ENCODE results near the gene KLK14.

KLK14 gene

GRCh38 chr19:51107406-51108065 lies 24.8 kb upstream of the KLK14 start:
- H3K27me3 ChIP-seq (ENCODE audit: control insufficient read depth, insufficient read depth, low read length) = peaks cover 15% of the 10 kb centered on the region
- no peaks in the 10 kb centered on the region for H3K36me3 ChIP-seq (ENCODE audit: control insufficient read depth, insufficient read depth, low read length)
- no peaks in the 10 kb centered on the region for H3K9me3 ChIP-seq (ENCODE audit: control insufficient read depth, insufficient read depth, low read length)
- H3K4me1 ChIP-seq (ENCODE audit: control insufficient read depth, insufficient read depth, low read length) = peaks cover 2% of the 10 kb centered on the region
- peak overlapping the region; percentile 96 for H3K4me3 ChIP-seq (ENCODE audit: low read depth, low read length)
- no peak overlapping the region for H3K9ac ChIP-seq (ENCODE audit: low read depth, low read length)

GRCh38 chr19:51103926-51104341 lies 21.2 kb upstream of the KLK14 start:
- Histone ChIP-seq H3K4me1 (ENCODE audit: control insufficient read depth, insufficient read depth, low read length) (peaks cover 8% of the 10 kb centered on the region), H3K9ac (ENCODE audit: low read depth, low read length) (no peak overlapping the region), H3K36me3 (ENCODE audit: control insufficient read depth, insufficient read depth, low read length) (peaks cover 3% of the 10 kb centered on the region)

GRCh38 chr19:51102991-51103390 lies 20.3 kb upstream of the KLK14 start:
- Histone ChIP-seq H3K9me3 (ENCODE audit: control insufficient read depth, insufficient read depth, low read length) (no peaks in the 10 kb centered on the region), H3K4me3 (ENCODE audit: low read depth, low read length) (no peak overlapping the region), H3K27me3 (ENCODE audit: control insufficient read depth, insufficient read depth, low read length) (no peaks in the 10 kb centered on the region), H3K9ac (ENCODE audit: low read depth, low read length) (no peak overlapping the region), H3K4me1 (ENCODE audit: control insufficient read depth, insufficient read depth, low read length) (peaks cover 8% of the 10 kb centered on the region), H3K36me3 (ENCODE audit: control insufficient read depth, insufficient read depth, low read length) (peaks cover 3% of the 10 kb centered on the region)

More at GRCh38 chr19:51103926-51104341, 21.2 kb upstream of the KLK14 start:
- Histone ChIP-seq H3K9me3 (ENCODE audit: control insufficient read depth, insufficient read depth, low read length) (no peaks in the 10 kb centered on the region), H3K4me3 (ENCODE audit: low read depth, low read length) (no peak overlapping the region), H3K27me3 (ENCODE audit: control insufficient read depth, insufficient read depth, low read length) (peaks cover 2% of the 10 kb centered on the region)

- H3K27me3 ChIP-seq (ENCODE audit: control insufficient read depth, insufficient read depth, low read length) = no peaks in the 10 kb centered on the region
- peaks cover 9% of the 10 kb centered on the region for H3K4me1 ChIP-seq (ENCODE audit: control insufficient read depth, insufficient read depth, low read length)
- no peaks in the 10 kb centered on the region for H3K9me3 ChIP-seq (ENCODE audit: control insufficient read depth, insufficient read depth, low read length)
- H3K4me3 ChIP-seq (ENCODE audit: low read depth, low read length) = no peak overlapping the region
- H3K9ac ChIP-seq (ENCODE audit: low read depth, low read length) = no peak overlapping the region
- H3K36me3 ChIP-seq (ENCODE audit: control insufficient read depth, insufficient read depth, low read length) = peaks cover 3% of the 10 kb centered on the region
Observed at GRCh38 chr19:51101171-51101865, 18.6 kb upstream of the KLK14 start.

- Histone ChIP-seq H3K9me3 (ENCODE audit: control insufficient read depth, insufficient read depth, low read length) (no peaks in the 10 kb centered on the region), H3K4me1 (ENCODE audit: control insufficient read depth, insufficient read depth, low read length) (peaks cover 9% of the 10 kb centered on the region), H3K4me3 (ENCODE audit: low read depth, low read length) (no peak overlapping the region), H3K27me3 (ENCODE audit: control insufficient read depth, insufficient read depth, low read length) (no peaks in the 10 kb centered on the region), H3K36me3 (ENCODE audit: control insufficient read depth, insufficient read depth, low read length) (peaks cover 3% of the 10 kb centered on the region), H3K9ac (ENCODE audit: low read depth, low read length) (no peak overlapping the region)
Observed at GRCh38 chr19:51100601-51101000, 17.9 kb upstream of the KLK14 start.

- H3K36me3 ChIP-seq (ENCODE audit: control insufficient read depth, insufficient read depth, low read length) = peaks cover 3% of the 10 kb centered on the region
- peak overlapping the region; percentile 50 for H3K4me3 ChIP-seq (ENCODE audit: low read depth, low read length)
- no peaks in the 10 kb centered on the region for H3K27me3 ChIP-seq (ENCODE audit: control insufficient read depth, insufficient read depth, low read length)
- no peaks in the 10 kb centered on the region for H3K9me3 ChIP-seq (ENCODE audit: control insufficient read depth, insufficient read depth, low read length)
- H3K9ac ChIP-seq (ENCODE audit: low read depth, low read length) = peak overlapping the region; percentile 28
- H3K4me1 ChIP-seq (ENCODE audit: control insufficient read depth, insufficient read depth, low read length) = peaks cover 12% of the 10 kb centered on the region
Observed at GRCh38 chr19:51099047-51099382, 16.3 kb upstream of the KLK14 start.

- peak overlapping the region; percentile 50 for H3K4me3 ChIP-seq (ENCODE audit: low read depth, low read length)
- no peaks in the 10 kb centered on the region for H3K9me3 ChIP-seq (ENCODE audit: control insufficient read depth, insufficient read depth, low read length)
- no peaks in the 10 kb centered on the region for H3K27me3 ChIP-seq (ENCODE audit: control insufficient read depth, insufficient read depth, low read length)
Observed at GRCh38 chr19:51098365-51099046, 15.8 kb upstream of the KLK14 start.

GRCh38 chr19:51097796-51098195 lies 15.1 kb upstream of the KLK14 start:
- peaks cover 12% of the 10 kb centered on the region for H3K4me1 ChIP-seq (ENCODE audit: control insufficient read depth, insufficient read depth, low read length)
- no peak overlapping the region for H3K9ac ChIP-seq (ENCODE audit: low read depth, low read length)
- H3K27me3 ChIP-seq (ENCODE audit: control insufficient read depth, insufficient read depth, low read length) = no peaks in the 10 kb centered on the region
- H3K4me3 ChIP-seq (ENCODE audit: low read depth, low read length) = peak overlapping the region; percentile 22
- peaks cover 3% of the 10 kb centered on the region for H3K36me3 ChIP-seq (ENCODE audit: control insufficient read depth, insufficient read depth, low read length)
- H3K9me3 ChIP-seq (ENCODE audit: control insufficient read depth, insufficient read depth, low read length) = no peaks in the 10 kb centered on the region

More at GRCh38 chr19:51098365-51099046, 15.8 kb upstream of the KLK14 start:
- Histone ChIP-seq H3K36me3 (ENCODE audit: control insufficient read depth, insufficient read depth, low read length) (peaks cover 3% of the 10 kb centered on the region), H3K9ac (ENCODE audit: low read depth, low read length) (no peak overlapping the region), H3K4me1 (ENCODE audit: control insufficient read depth, insufficient read depth, low read length) (peaks cover 12% of the 10 kb centered on the region)

GRCh38 chr19:51097166-51097738 lies 14.6 kb upstream of the KLK14 start:
- H3K4me3 ChIP-seq (ENCODE audit: low read depth, low read length) = no peak overlapping the region
- H3K36me3 ChIP-seq (ENCODE audit: control insufficient read depth, insufficient read depth, low read length) = peaks cover under 1% of the 10 kb centered on the region
- peaks cover 12% of the 10 kb centered on the region for H3K4me1 ChIP-seq (ENCODE audit: control insufficient read depth, insufficient read depth, low read length)
- H3K9ac ChIP-seq (ENCODE audit: low read depth, low read length) = no peak overlapping the region
- no peaks in the 10 kb centered on the region for H3K27me3 ChIP-seq (ENCODE audit: control insufficient read depth, insufficient read depth, low read length)
- H3K9me3 ChIP-seq (ENCODE audit: control insufficient read depth, insufficient read depth, low read length) = no peaks in the 10 kb centered on the region

GRCh38 chr19:51096473-51097165 lies 13.9 kb upstream of the KLK14 start:
- Histone ChIP-seq H3K4me1 (ENCODE audit: control insufficient read depth, insufficient read depth, low read length) (peaks cover 12% of the 10 kb centered on the region), H3K9ac (ENCODE audit: low read depth, low read length) (no peak overlapping the region), H3K4me3 (ENCODE audit: low read depth, low read length) (no peak overlapping the region), H3K9me3 (ENCODE audit: control insufficient read depth, insufficient read depth, low read length) (no peaks in the 10 kb centered on the region), H3K27me3 (ENCODE audit: control insufficient read depth, insufficient read depth, low read length) (no peaks in the 10 kb centered on the region), H3K36me3 (ENCODE audit: control insufficient read depth, insufficient read depth, low read length) (no peaks in the 10 kb centered on the region)

- no peak overlapping the region for H3K4me3 ChIP-seq (ENCODE audit: low read depth, low read length)
Observed at GRCh38 chr19:51094696-51095279, 12.1 kb upstream of the KLK14 start.

More at GRCh38 chr19:51094696-51095279, 12.1 kb upstream of the KLK14 start:
- H3K4me1 ChIP-seq (ENCODE audit: control insufficient read depth, insufficient read depth, low read length) = peaks cover 12% of the 10 kb centered on the region
- H3K9ac ChIP-seq (ENCODE audit: low read depth, low read length) = no peak overlapping the region
- no peaks in the 10 kb centered on the region for H3K9me3 ChIP-seq (ENCODE audit: control insufficient read depth, insufficient read depth, low read length)
- H3K27me3 ChIP-seq (ENCODE audit: control insufficient read depth, insufficient read depth, low read length) = no peaks in the 10 kb centered on the region
- no peaks in the 10 kb centered on the region for H3K36me3 ChIP-seq (ENCODE audit: control insufficient read depth, insufficient read depth, low read length)
